Spinal cord (tissue), 10 donors: ENCODE results near the gene TNNT3. TPM values are rescaled to one million over a fixed set of nuclear protein-coding genes. Genes with fewer than 3 reads are reported as not detected.
A peak's percentile ranks its signal among the peaks of the same experiment; 100 is the strongest.

Experiments
- DNase-seq, 6 donors: peaks; one replicate each; pipeline versions ENCODE4 v3.0.0 to v3.0.0-alpha.2; 2013 to 2015; ENCODE audit warnings: low spot score in 6 of 6, low read depth in 4 of 6
- H3K27ac ChIP-seq: one replicate; pipeline ENCODE4 v1.5.1; 2013; ENCODE audit warnings: low read depth, low read length, control low read depth
- H3K27me3 ChIP-seq: one replicate; pipeline ENCODE4 v1.6.1; 2013; ENCODE audit warnings: low read length; ENCODE audit not compliant: control insufficient read depth, insufficient read depth
- H3K36me3 ChIP-seq: one replicate; pipeline ENCODE4 v1.6.1; 2013; ENCODE audit warnings: low read length; ENCODE audit not compliant: control insufficient read depth, insufficient read depth
- H3K4me1 ChIP-seq: one replicate; pipeline ENCODE4 v1.6.1; 2013; ENCODE audit warnings: low read length; ENCODE audit not compliant: control insufficient read depth, insufficient read depth
- H3K4me3 ChIP-seq: one replicate; pipeline ENCODE4 v1.5.1; 2013; ENCODE audit warnings: low read depth, low read length, control low read depth
- H3K9me3 ChIP-seq: one replicate; pipeline ENCODE4 v1.6.1; 2013; ENCODE audit warnings: low read length; ENCODE audit not compliant: control insufficient read depth, insufficient read depth
- WGBS: methylation state at CpG from one replicate; pipeline ENCODE4 v1.1.5; 2013; ENCODE audit warnings: missing lambda C conversion rate; ENCODE audit not compliant: insufficient coverage; 5-methylcytosine and 5-hydroxymethylcytosine counted together
- polyA plus RNA-seq, 2 donors: library from polyadenylated mRNA; unstranded; fragments of 120-200 nt; gene quantifications; one replicate each; pipeline ENCODE4 v1.2.1, GENCODE V29; 2013; ENCODE audit not compliant: insufficient read length in 2 of 2
- total RNA-seq, 2 donors: library from RNA; depleted of rRNA in 1 of 2; stranded (reverse); fragments of 120-200 nt in 1 of 2; fragments of >200 nt in 1 of 2; gene quantifications; one replicate each; pipeline versions ENCODE4 v1.2.3 to v1.2.4, GENCODE V29; 2013 to 2014
- donor health status: healthy.

Gene TNNT3
- total and polyA plus RNA-seq, 4 donors = 2.8 to 14.8 (median 8.0) TPM

GRCh38 chr11:1896923-1897322, 22.6 kb upstream of the TNNT3 start:
- no peak for DNase-seq
- Histone ChIP-seq H3K36me3 (no peaks in the 10 kb centered on the region), H3K9me3 (no peaks in the 10 kb centered on the region), H3K4me1 (no peaks in the 10 kb centered on the region), H3K27ac (no peak overlapping the region), H3K4me3 (no peak overlapping the region), H3K27me3 (no peaks in the 10 kb centered on the region)
- 68% methylated on average over 12 of the region's 12 CpGs for WGBS

- 100% methylated on average over 4 of the region's 4 CpGs for WGBS
- no peaks in the 10 kb centered on the region for H3K4me1 ChIP-seq
Observed at GRCh38 chr11:1899090-1899489, 20.4 kb upstream of the TNNT3 start.

GRCh38 chr11:1899686-1900085, 19.8 kb upstream of the TNNT3 start:
- Histone ChIP-seq H3K9me3 (no peaks in the 10 kb centered on the region), H3K4me3 (no peak overlapping the region), H3K27ac (no peak overlapping the region), H3K4me1 (no peaks in the 10 kb centered on the region), H3K27me3 (no peaks in the 10 kb centered on the region), H3K36me3 (no peaks in the 10 kb centered on the region)
- no CpG with 5 or more reads among the region's 5 CpGs for WGBS
- no peak for DNase-seq

More at GRCh38 chr11:1899090-1899489, 20.4 kb upstream of the TNNT3 start:
- Histone ChIP-seq H3K27ac (no peak overlapping the region), H3K27me3 (no peaks in the 10 kb centered on the region), H3K36me3 (no peaks in the 10 kb centered on the region), H3K4me3 (no peak overlapping the region), H3K9me3 (no peaks in the 10 kb centered on the region)
- no peak for DNase-seq

GRCh38 chr11:1906181-1906580, 13.3 kb upstream of the TNNT3 start:
- H3K27ac ChIP-seq = peak overlapping the region; percentile 67
- no peaks in the 10 kb centered on the region for H3K36me3 ChIP-seq
- no peaks in the 10 kb centered on the region for H3K9me3 ChIP-seq
- DNase-seq = no peak
- peaks cover 4% of the 10 kb centered on the region for H3K4me1 ChIP-seq
- WGBS = no CpG with 5 or more reads among the region's 5 CpGs
- no peak overlapping the region for H3K4me3 ChIP-seq
- H3K27me3 ChIP-seq = no peaks in the 10 kb centered on the region

GRCh38 chr11:1906611-1907423, 12.7 kb upstream of the TNNT3 start:
- WGBS = 61% methylated on average over 14 of the region's 14 CpGs
- Histone ChIP-seq H3K36me3 (no peaks in the 10 kb centered on the region), H3K9me3 (no peaks in the 10 kb centered on the region), H3K4me3 (no peak overlapping the region), H3K27me3 (no peaks in the 10 kb centered on the region), H3K27ac (peak overlapping the region; percentile 67), H3K4me1 (peaks cover 4% of the 10 kb centered on the region)
- no peak for DNase-seq

GRCh38 chr11:1908618-1909017, 10.9 kb upstream of the TNNT3 start:
- Histone ChIP-seq H3K9me3 (no peaks in the 10 kb centered on the region), H3K4me1 (peaks cover 4% of the 10 kb centered on the region), H3K36me3 (no peaks in the 10 kb centered on the region), H3K27me3 (no peaks in the 10 kb centered on the region), H3K4me3 (no peak overlapping the region), H3K27ac (peak overlapping the region; percentile 77)
- DNase-seq = peak in 1 of 6 donors; percentile 66
- WGBS = 30% methylated on average over 4 of the region's 9 CpGs

GRCh38 chr11:1909524-1909923, 10.0 kb upstream of the TNNT3 start:
- 93% methylated on average over 6 of the region's 7 CpGs for WGBS
- H3K27ac ChIP-seq = peak overlapping the region; percentile 77
- no peak for DNase-seq

GRCh38 chr11:1912289-1912878, 7.1 kb upstream of the TNNT3 start:
- no peak for DNase-seq
- Histone ChIP-seq H3K4me1 (no peaks in the 10 kb centered on the region), H3K4me3 (no peak overlapping the region), H3K36me3 (no peaks in the 10 kb centered on the region), H3K27me3 (no peaks in the 10 kb centered on the region), H3K27ac (no peak overlapping the region), H3K9me3 (no peaks in the 10 kb centered on the region)
- WGBS = 92% methylated on average over 2 of the region's 13 CpGs

More at GRCh38 chr11:1909524-1909923, 10.0 kb upstream of the TNNT3 start:
- Histone ChIP-seq H3K4me1 (peaks cover 4% of the 10 kb centered on the region), H3K9me3 (no peaks in the 10 kb centered on the region), H3K4me3 (no peak overlapping the region), H3K36me3 (no peaks in the 10 kb centered on the region), H3K27me3 (no peaks in the 10 kb centered on the region)

GRCh38 chr11:1913271-1914060, 6.0 kb upstream of the TNNT3 start:
- DNase-seq = no peak
- 90% methylated on average over 30 of the region's 31 CpGs for WGBS
- Histone ChIP-seq H3K9me3 (no peaks in the 10 kb centered on the region), H3K27me3 (no peaks in the 10 kb centered on the region), H3K27ac (no peak overlapping the region), H3K4me3 (no peak overlapping the region), H3K36me3 (no peaks in the 10 kb centered on the region), H3K4me1 (no peaks in the 10 kb centered on the region)
